IPS DF 4.7 (cell line): ENCODE results near the gene SLC49A4.

Source experiments
- DNase-seq: peaks from one replicate; pipeline ENCODE4 v3.0.0-alpha.2; 2013; ENCODE audit warnings: low spot score; ENCODE audit errors: extremely low read depth

Gene SLC49A4

DNA sequence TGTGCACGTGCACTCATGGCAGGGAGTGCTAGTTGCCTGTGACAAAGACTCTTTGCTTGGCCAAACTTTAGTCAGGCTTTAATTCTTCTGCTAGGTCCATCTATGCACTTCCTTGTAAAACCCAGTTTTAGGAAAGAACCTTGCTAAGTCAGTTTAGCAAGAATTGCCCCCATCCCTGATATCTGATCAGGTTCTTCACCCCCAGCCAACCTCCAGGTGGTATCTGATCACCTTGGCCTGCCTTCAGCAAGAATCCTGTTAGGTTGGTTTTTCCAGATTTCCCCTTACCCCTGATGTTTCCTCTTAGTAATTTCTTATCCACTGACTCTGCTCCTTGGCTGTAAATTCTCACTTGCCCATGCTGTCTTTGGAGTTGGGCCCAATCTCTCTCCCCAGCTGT lies 9.6 kb upstream of the SLC49A4 start:
- DNase-seq: no peak

DNA sequence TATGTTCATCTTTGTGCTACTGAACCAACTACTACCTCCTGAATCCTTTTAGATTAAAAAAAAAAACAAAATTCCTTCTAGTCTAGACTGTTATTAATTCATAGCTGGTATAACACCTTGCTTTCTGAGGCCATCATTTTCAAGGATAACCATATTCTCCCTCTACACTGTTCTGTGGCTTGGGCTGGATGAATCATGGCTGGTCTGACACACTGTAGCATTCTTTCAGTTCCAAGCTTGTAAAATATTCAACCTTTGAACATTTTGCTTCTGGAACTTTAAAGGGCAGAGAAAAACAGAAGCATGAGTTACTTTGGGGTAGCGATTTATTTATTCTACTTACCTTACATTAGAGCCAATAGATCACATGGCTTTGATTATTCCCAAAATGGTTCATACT lies 8.8 kb upstream of the SLC49A4 start:
- no peak for DNase-seq

DNA sequence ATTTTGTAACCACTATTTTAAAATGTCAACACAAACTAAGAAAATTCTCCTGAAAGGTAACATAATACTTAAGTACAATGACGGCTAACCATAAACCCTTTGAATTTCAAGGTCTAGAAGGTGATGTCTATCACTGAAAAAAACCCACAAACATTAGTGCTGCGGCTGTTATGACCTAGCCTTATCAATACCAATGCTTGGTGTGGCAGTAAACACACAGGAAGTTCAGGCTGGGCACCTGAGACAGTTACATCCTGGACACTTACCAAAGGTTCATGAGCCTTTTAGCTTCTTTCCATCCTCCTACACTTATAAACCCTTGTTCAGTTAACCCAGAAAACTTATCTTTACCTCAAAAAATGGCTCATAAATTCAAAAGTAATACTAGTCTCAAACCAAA lies 7.0 kb upstream of the SLC49A4 start:
- DNase-seq: no peak

DNA sequence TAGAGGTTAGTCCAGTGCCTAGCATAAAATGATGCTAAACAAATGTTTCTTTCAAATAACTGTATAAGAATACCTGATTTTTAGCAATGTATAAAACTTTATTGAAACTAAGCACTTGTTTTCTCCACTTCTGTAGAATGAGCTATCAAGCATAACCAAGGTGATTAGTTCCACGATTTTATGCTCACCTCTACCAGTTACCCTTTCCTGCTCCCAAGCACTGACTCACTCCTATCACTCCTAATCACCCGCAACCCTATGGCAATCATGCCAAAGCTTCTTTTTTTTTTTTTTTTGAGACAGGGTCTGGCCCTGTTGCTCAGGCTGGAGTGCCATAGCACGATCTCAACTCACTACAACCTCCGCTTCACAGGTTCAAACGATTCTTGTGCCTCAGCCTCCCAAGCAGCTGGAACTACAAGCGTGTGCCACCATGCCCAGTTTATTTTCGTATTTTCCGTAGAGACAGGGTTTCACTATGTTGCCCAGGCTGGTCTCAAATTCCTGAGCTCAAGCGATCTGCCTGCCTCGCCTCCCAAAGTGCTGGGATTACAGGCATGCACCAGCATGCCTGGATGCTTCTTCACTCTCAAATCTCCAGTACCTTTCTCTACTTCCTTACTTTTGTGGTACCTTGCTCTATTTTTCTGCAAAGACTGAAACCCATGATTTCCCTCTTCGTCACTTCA lies 5.1 kb upstream of the SLC49A4 start:
- DNase-seq: no peak

DNA sequence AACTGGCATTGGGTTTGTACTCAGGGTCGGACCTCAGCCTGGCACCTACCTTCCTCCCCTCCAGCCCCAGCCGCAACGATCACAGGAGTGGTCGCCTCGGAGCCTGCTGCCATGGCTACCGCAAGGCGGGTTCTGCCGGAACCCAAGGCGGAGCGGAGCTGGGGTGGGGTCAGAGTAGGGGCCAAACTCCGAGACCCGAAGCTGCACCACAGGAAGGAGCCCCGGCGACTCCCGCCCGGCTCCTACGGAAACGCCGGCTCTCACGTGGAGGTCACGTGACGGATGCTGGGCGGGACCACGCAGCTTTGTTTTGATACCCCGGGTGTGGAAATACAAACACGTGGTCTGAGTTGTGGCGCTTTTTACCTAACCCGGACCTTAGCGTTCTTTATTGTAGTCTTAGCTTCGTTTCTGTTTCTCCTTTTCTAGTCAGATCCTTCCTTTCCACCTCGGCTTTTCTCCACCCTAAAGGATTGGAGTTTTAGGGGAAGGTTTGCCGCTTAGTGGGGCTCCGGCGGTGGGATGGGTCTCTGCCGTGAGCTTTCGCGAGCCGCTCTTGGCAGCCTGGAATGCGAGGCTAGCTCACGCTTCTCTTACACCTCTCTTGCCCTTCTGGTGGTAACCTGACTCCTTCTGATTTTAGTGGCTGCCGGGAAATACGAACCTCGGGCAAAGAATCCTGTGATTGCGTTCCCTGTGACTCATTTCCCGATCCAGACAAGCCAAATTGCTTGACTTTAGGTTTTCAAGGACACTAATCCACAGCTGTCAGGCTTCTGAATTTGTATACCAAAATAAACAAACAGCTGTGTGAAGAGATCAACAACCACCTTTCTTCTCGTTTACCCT lies 1.1 kb upstream of the SLC49A4 start, which contains the start of gene HSPBAP1:
HSPBAP1 (minus strand) TSS at position 264 of the 849 bp plus-strand sequence; CDS start at position 113, 151 bp downstream.
- no peak for DNase-seq

DNA sequence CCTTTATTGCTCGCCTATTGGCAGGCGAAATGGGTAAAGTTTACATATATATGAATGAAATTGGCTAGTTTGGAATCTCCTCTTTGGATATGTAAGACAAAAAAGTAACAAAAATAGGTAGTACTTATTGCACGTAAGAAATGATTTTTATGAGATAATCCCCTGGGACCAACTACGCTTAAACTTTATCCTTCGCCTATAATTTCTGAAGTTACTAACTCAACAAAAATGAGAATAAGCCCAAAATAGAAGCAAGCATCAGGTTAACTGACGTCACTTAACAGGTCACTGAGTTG lies 438 bp upstream of the SLC49A4 start:
- no peak for DNase-seq

DNA sequence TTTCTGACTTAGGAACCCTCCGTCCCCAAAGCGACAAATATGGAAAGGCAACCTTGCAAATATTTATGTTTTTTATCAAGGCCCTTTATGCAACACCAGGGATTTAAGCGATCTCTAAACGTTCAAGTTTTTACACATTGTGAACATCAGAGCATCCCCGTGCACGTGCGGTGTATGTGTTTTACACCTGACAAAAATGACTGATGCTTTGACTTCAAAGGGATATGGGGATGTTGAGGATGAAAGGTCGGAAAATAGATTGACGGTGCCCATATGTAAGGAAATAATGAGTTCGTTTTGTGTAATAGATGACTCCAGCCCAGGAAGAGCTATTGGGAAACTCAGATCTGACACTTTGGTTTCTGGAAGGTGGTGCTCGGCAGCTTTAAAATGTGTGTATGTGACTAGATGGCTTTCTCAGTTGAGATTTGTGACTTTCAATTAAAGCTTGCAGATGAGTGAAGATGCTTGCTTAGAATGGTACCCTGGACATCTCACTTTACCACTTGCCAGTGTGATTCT lies 866 bp downstream of the SLC49A4 start:
- DNase-seq: no peak

DNA sequence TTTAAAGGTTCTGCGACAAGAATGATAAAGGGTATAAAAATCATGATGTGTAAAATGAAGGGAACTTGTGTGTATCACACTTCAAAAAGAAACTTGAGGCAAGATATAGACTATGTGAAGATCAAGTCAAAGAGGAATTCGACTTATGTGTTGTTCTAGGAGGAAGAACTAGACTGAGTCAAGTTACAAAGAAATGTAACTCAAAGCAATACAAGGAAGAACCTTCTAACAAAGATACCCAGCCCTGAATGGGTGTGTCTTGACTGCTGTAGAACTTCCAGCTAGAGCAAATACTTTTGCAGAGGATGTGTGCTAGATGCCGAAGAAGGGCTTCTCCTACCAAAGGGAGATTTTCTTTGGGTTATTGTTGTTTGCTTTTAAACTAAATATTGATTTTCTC lies 2.4 kb downstream of the SLC49A4 start:
- DNase-seq: no peak

DNA sequence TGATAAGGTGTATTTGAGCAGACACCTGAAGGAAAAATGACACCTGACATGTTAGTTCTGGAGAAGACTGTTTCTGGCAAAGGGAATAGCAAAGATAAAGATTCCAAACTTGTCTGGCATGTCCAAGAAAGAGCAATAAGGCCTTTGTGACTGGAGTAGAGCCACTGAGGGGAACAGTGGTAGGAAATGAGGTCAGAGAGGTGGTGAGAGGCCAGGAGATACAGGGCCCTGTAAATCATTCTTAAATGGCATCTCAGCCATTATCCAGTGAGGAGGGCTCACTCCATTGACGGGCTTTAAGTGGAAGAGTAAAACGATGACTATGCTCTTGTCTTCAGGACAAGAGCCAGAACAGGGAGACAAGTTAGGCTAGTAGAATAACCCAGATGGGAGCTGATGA lies 4.5 kb downstream of the SLC49A4 start:
- DNase-seq: no peak

DNA sequence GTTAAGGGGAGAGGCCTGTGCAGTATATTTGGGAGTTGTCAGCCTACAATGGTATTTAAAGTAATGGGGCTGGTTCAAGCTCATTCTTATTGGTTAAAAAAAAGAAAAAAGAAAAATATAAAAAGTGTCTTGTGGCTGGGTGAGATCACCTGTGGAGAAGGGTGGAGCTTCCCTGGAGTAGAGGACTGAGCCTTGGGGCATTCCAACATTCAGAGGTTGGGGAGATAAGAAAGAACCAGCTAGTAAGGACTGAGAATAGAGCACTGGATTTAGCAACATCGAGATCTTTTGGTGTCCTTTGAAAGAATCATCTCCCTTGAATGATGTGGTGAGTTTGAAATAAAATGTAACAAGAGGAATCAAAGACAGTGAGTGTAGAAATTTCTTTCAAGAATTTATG lies 5.2 kb downstream of the SLC49A4 start:
- DNase-seq: no peak

DNA sequence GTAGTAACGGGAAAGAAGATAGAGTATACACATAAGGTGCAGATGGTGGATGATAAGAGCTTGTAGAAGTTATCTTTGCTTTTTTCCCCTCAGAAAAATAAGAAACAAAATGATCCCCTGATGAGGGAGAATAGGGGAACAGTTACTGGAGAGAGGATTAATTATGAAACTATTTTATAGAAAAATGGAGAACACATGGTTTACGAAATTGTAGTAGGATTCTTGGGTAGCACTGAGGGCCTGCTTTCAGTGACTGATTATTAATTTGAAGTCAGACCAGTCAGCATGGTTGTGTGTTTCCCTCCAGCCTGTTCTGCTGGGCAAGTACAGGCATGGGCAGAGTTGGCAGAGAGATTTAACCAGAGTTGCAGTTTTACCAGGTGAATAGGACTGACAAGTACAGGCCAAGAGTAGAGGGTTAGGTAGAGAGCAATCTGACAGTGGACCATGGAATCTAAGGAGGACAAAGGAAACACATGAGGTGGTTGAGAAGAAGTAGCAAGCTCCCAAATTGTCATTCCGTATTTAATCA lies 5.9 kb downstream of the SLC49A4 start:
- DNase-seq: no peak

DNA sequence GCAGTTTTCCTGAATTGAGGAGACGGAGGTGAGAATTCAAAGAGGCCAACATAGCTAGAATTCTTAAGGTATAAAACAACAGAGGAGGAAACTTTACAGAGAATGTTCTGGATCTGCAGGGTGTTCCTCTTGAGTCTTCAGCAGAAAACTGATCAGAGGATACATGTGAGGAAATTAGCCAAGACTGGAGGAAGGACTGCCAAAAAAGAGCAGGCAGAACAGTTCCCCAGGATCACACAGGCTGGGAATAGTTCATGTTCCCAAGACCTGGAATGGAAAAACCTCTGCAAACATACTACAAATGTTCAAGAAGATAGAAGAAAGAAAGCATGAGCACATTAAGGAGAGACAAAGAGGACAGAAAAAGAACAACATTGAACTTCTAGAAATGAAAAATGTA lies 7.5 kb downstream of the SLC49A4 start:
- no peak for DNase-seq

DNA sequence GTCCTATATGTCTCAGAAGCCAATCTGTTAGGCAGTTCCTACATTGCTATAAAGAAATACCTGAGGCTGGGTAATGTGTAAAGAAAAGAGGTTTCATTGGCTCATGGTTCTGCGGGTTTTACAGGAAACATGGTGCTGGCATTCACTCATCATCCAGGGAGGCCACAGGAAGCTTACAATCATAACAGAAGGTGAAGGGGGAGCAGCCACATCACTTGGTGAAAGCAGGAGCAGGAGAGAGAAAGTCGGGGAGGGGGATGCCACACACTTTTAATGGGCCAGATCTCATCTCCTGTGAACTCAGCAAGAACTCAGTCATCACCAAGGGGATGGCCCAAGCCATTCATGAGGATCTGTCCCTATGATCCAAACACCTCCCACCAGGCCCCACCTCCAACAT lies 9.1 kb downstream of the SLC49A4 start:
- no peak for DNase-seq

DNA sequence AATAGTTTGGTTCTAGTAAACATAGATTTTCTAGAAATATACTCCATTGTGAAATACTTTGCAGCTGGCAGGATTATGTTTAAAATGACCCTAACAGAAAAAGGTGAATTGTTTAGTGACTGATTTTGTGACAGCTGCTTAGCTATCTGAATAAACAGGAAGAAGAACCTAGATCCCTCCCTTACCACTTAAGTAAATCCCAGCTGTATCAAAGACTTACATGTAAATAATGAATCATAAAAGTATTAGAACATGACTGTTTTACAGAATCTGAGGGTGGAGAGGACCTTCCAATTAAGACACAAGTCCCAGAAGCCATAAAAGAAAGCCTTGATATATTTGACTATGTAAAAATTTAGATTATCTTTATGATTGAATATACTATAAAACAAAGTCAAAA lies 15.9 kb downstream of the SLC49A4 start:
- no peak for DNase-seq

DNA sequence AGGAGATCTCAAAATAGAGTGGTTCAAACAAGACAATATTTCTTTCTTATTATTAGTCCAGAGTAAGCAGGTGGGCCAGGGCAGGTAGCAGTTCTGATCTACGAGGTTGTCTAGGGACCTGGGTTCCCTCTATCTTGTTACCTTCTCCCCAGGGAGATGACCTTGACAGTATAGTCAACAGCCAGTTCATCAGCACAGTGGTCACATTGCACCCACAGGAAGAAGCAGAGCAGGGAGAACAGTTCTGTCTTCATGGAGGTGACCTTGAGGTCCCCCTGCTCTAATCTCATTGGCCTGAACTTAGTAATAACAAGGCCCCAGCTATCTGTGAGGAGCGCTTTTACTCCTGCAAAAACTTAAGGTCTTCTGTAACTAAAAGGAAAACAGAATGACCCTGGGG lies 21.7 kb downstream of the SLC49A4 start:
- DNase-seq: no peak

DNA sequence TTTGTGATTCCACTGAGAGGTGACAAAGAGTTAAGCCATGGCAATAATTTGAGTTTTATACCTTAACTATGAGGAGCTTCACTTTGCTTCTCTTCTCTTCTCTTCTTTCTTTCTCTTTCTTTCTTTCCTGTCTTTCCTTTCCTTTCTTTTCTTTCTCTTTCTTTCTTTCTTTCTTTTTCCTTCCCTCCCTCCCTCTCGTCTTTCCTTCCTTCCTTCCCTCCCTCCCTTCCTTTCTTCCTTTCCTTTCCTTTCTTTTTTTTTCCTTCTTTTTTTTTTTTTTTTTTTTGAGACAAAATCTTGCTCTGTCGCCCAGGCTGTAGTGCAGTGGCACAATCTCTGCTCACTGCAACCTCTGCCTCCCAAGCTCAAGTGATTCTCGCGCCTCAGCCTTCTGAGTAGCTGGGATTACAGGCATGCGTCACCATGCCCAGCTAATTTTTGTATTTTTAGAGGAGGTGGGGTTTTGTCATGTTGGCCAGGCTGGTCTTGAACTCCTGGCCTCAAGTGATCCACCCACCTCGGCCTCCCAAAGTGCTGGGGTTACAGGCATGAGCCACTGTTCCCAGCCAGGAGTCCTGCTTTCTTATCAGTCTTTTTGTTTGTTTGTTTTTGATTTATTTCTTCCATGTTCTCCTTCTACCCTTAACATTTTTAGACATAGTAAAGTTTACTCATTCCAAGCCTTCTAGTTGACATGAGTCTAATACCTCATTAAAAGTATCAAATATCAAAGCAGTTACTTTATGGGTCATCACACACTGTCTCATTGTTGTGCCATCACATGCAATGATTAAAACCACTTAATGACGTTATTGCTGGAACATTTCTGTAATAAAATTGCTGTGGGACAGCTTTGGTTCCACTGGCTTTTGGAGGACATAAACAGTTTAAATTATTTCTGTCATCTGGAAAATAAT lies 29.9 kb downstream of the SLC49A4 start:
- DNase-seq: no peak

DNA sequence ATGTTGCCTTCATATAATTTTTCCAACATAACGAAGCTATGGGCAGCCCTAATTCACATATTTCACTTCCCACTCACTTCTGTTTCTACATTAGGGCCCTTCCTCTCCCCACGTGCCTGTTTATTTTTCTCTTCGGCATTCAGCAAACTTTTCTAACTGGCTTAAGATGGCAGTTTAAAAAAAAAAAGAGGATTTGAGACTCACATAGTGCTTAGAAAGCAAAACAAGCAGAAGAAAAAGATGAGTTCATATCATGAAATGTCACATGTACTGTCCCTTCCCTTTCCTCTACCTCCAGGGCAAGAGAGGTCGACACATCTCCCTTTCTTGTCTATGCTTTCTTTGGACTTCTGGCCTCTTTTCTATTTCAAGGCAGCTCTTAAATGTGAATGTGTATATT lies 30.6 kb downstream of the SLC49A4 start:
- no peak for DNase-seq

DNA sequence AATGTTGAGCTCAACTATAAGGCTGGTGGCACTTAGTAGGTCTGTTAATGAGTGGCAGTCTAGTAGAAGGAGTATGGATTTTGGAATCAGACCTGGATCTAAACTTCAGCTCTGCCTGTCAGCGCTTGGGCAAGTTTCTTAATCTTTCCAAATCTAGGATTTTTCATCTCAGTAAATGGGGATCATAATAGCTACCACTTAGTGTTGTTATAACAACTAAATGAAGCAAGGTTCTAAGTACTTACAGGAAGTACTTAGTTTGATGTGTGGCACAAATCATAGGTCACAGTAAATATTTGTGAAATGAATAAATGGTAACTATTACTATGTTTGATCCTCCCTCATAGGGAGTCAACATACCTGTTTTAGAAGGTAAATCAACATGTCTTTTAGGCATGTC lies 31.4 kb downstream of the SLC49A4 start:
- DNase-seq: no peak

DNA sequence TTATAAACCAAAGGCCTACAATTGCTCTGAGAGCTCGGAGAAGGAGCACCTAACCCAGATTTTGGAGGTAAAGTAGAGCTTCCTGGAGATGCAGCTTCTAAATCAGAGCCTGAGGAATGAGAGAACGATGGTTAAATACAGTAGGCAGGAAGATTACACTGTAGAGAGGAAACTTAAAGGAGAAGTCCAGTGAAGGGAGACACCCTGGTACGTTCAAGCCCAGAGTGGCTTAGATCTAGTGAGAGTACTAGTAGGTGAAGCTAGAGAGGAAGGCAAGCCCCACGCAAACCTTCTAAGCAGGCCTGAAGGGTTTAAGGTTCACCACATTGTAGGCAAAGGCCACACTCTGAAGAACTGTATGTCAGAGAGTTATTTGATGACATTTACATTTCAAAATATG lies 33.4 kb downstream of the SLC49A4 start:
- DNase-seq: no peak

DNA sequence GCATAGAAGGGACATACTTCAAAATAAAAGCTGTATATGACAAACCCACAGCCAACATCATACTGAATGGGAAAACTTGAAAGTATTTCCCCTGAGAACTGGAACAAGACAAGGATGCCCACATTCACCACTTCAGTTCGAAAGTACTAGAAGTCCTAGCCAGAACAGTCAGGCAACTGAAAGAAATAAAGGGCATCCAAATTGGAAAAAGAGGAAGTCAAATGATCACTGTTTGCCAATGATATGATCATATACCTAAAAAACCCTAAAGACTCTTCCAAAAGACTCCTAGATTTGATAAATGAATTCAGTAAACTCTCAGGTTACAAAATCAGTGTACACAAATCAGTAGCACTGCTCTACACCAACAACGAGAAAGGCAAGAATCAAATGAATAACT lies 40.7 kb downstream of the SLC49A4 start:
- DNase-seq: no peak

DNA sequence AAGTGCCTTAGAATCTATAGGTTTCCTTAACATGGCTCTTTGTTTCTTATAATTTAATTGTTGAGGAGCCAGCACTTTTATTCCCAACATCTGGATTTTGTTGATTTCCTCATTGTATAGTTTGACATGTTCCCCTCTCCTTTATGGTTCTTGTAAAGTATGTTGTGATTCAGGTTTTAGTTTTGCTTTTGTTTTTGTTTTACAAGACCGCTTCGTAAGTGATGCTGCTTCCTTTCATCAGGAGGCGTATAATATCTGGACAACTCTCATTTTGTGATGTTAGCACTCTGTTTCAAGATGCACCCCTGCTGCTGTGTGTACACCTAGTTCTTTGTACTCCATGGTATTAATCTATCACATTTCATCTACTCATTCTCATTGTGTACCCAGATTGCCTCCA lies 48.7 kb downstream of the SLC49A4 start:
- no peak for DNase-seq

DNA sequence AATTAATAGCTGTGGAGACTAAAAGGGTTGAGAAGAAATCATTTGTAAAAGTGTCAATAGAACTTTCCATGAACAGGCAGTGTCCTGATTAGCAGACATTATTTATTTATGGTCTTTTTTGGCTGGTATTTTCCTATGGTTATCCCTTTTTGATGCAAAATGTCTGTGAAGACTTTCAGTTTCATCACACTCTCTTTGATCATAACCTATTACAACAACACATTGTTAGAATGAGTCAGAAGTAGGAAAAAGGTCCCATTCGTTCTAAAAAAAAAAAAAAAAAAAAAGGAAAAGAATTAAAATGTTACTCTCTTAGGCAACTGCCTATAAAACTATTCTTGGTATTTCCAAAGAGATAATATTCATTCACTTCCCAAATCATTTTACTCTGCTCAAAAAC lies 62.1 kb downstream of the SLC49A4 start:
- DNase-seq: no peak
